GM12801 (cell line): ENCODE results near the gene PCGF3.

ENCODE experiments used
- TF ChIP-seq, protein P1 (sequence below): IDR thresholded peaks from one replicate; pipeline ENCODE4 v1.5.1; 2011; ENCODE audit warnings: control low read depth; ENCODE audit not compliant: insufficient read length; ENCODE audit errors: extremely low read depth

The PCGF3 gene, protein sequence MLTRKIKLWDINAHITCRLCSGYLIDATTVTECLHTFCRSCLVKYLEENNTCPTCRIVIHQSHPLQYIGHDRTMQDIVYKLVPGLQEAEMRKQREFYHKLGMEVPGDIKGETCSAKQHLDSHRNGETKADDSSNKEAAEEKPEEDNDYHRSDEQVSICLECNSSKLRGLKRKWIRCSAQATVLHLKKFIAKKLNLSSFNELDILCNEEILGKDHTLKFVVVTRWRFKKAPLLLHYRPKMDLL

DNA sequence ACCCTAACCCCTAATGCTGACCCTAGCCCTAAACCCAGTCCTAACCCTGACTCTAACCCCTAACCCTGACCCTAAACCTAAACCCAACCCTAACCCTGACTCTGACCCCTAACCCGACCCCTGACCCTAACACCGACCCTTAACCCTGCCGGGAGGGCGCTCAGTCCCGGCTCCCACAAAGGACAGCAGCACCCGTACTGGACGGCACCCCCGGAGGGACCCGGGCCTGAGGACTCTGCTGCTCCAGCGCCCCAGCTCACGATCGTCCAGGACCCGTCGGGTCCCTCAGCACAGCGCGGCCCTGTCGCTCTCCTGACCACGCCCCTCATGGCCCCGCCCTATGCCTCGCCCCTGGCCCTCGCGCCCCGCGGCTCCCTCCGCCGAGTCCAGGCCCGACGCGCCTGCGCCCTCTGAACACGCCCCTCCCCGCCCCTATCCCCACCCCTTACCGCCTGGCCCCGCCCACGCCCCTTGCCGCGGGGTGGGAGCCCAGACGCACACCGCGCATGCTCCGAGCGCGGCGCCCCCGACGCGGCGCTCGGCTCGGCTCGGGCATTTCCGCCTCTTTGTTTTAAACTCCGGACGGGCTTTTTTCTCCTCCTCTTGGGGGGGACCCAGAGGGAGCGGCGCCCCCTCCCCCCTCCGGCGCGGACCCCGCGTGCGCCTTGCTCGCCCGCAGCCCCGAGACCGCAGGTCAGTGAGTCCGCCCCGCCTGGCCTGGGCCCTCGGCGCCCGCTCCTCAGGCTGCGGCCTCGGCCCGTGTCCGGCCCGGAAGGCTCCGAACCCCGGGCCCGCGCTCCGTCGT is at the start of gene PCGF3:
Gene PCGF3, plus strand, starts transcription at position 555 of the 805 bp plus-strand sequence. CDS start 27,849 bp downstream, outside the sequence.
- TF ChIP-seq, protein P1, sequence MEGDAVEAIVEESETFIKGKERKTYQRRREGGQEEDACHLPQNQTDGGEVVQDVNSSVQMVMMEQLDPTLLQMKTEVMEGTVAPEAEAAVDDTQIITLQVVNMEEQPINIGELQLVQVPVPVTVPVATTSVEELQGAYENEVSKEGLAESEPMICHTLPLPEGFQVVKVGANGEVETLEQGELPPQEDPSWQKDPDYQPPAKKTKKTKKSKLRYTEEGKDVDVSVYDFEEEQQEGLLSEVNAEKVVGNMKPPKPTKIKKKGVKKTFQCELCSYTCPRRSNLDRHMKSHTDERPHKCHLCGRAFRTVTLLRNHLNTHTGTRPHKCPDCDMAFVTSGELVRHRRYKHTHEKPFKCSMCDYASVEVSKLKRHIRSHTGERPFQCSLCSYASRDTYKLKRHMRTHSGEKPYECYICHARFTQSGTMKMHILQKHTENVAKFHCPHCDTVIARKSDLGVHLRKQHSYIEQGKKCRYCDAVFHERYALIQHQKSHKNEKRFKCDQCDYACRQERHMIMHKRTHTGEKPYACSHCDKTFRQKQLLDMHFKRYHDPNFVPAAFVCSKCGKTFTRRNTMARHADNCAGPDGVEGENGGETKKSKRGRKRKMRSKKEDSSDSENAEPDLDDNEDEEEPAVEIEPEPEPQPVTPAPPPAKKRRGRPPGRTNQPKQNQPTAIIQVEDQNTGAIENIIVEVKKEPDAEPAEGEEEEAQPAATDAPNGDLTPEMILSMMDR: no peak

DNA sequence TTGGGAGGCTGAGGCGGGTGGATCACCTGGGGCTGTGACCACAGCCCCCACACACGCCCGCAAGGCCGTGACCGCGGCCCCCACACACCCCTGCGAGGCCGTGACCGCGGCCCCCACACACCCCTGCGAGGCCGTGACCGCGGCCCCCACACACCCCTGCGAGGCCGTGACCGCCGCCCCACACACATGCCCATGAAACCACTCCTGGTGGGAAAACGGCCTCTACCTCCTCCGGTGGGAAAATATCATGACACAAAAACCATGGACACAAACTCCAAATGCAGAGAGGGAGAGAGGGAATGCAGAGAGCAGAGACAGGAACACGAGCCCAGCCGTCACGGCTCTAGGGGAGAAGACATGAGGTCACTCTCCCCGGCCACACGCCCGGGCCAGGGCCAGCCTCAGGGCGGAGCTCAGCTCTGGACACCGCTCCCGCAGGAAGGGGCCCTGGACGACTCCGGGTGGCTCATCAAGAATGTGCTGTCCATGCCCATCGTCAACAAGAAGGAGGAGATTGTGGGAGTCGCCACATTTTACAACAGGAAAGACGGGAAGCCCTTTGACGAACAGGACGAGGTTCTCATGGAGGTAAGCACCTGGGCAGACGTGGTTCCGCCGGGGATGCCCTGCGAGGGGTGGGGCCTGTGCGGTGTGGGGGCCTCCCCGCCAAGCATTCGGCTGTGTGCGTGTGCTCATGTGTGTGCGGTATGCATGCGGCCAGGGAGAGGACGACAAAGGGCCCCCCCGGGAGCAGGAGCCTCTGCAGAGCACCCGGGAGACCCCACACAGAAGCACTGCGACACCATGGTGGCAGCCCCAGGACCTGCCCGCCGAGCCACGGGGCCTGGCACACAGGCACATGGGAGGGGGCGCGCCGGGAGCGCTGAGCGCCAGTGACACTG is 48.9 kb upstream of the PCGF3 start:
- TF ChIP-seq, protein P1: no peak

DNA sequence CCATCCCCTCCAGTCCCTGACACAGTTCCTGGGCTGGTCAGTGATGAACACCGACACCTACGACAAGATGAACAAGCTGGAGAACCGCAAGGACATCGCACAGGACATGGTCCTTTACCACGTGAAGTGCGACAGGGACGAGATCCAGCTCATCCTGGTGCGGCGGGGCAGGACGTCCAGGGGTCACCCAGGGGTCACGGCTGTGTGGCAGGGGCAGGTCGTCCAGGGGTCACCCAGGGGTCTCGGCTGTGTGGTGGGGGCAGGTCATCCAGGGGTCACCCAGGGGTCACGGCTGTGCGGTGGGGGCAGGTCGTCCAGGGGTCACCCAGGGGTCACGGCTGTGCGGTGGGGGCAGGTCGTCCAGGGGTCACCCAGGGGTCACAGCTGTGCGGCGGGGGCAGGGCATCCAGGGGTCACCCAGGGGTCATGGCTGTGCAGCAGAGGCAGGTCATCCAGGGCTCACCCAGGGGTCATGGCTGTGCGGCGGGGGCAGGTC is 48.2 kb upstream of the PCGF3 start:
- TF ChIP-seq, protein P1: no peak

DNA sequence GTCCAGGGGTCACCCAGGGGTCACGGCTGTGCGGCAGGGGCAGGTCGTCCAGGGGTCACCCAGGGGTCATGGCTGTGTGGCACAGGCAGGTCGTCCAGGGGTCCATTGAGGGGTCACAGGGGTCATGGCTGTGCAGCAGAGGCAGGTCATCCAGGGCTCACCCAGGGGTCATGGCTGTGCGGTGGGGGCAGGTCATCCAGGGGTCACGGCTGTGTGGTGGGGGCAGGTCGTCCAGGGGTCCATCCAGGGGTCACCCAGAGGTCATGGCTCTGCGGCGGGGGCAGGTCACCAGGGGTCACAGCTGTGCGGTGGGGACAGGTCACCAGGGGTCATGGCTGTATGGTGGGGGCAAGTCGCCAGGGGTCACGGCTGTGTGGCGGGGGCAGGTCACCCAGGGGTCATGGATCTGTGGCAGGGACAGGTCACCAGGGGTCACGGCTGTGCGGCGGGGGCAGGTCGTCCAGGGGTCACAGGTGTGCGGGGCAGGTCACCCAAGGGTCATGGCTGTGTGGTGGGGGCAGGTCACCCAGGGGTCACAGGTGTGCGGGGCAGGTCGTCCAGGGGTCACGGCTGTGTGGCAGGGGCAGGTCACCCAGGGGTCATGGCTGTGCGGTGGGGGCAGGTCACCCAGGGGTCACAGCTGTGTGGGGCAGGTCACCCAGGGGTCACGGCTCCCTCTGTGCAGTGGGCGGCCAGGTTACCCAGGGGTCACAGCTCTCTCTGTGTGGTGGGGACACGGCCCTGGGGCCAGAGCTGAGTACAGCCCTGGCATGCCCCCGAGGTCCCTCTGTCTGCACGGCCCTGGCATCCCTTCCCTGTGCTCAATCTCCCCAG is 47.6 kb upstream of the PCGF3 start:
- TF ChIP-seq, protein P1: no peak

DNA sequence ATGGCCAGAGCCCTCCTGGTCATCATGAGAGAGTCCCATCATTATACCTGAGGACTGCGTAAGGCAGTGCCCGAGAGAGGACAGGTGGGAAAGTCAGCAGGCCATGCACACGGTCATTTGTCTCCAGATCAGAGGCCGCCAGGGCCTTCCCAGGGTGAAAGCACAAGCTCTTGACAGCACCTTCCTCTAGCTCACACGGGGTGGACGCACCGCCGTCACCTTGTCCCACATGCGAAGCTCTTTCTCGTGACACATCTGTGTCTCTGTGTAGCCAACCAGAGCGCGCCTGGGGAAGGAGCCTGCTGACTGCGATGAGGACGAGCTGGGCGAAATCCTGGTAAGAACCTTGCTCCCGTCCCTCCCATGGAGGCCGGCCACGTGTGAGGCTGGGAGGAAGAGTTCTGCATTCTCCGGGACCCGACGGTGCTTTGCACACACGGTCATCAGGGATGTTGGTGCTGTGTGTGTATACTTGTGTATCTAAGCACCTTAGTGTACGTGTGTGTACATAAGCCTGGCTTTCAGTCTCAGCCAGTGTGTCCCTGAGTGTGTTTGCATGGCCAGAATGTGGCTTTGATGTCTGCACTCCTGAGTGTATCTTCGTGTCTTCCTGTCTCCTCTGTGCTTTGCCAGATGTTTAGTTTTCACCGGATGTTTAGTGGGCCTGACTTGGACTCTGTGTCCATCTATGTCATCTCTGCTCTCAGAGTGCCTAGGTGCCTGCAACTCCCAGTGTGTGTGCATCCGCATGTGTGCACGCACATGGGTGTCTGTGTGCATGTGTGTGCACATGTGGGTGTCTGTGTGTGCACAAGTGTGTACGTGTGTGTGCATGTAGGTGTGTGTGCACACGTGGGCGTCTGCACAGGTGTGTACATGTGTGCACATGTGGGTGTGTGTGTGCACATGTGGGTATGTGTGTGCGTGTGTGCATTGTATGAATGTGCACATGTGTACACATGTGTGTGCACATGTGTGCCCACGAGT is 46.7 kb upstream of the PCGF3 start:
- TF ChIP-seq, protein P1: no peak

DNA sequence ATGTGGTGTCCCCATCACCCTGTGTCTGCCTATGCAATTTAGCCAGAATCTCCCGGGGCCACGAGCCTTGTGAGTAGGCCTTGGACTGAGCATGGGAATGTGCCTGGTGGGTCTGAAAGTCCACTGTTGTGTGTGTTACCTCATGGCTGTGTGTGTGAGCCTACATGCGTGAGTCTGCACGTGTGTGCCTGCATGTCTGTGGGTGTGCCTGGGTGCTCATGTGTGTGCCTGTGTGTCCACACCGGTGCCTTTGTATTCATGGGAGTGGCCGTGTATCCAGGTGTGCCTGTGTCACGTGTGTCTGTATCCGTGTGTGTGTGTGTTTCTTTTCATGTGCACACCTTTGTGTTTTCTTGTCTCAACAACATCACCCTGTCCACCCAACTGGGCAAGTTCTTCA is 45.8 kb upstream of the PCGF3 start:
- TF ChIP-seq, protein P1: no peak
